Gastroesophageal sphincter (tissue), 3 donors: Measurements from ENCODE around the gene CHST8.

Experiments used
- EP300 ChIP-seq: sonication (generic); formaldehyde crosslinking; IDR thresholded peaks from one replicate; pipeline ENCODE4 v1.6.1; 2017; ENCODE audit warnings: antibody characterized with exemption, mild to moderate bottlenecking
- POLR2A ChIP-seq, 2 donors: fragments of 450-650 bp; IDR thresholded peaks; one replicate each; pipeline ENCODE4 v1.6.1; 2017; ENCODE audit warnings: antibody characterized with exemption in 2 of 2, mild to moderate bottlenecking in 2 of 2, moderate library complexity in 1 of 2
- POLR2AphosphoS5 ChIP-seq: sonication (generic); formaldehyde crosslinking; IDR thresholded peaks from one replicate; pipeline ENCODE4 v1.6.1; 2017; ENCODE audit warnings: antibody characterized with exemption
- TF ChIP-seq, protein P1 (sequence below), 4 experiments: fragments of 200-600 bp in 2 of 4; fragments of 450-650 bp in 2 of 4; sonication (generic) in 1 of 4; IDR thresholded peaks; one replicate each; pipeline ENCODE4 v1.5.1; 2017 to 2019; ENCODE audit warnings: antibody characterized with exemption in 4 of 4, mild to moderate bottlenecking in 2 of 4, moderate library complexity in 2 of 4

DNA sequence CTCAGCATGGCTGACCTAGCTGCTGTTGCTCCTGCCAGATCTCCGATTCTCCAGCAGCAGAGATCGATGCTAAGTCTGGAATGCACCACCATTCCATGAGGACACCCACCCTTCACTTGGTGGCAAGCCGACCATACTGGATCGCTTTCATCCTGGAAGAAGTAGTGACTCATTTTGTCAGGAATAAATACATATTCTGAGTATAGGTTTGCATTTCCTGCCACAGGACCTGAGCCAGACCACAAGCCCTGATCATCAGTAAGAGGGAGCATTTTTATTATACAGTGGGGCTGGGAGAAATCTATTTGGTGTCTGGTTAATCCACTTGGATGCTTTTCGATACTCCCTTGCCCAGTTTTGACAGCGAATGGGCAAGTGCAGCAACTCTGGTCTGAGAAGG lies 164.0 kb downstream of the CHST8 start:
- TF ChIP-seq POLR2A (IDR thresholded peaks at IDR 0.05) (no peak), POLR2AphosphoS5 (no peak), EP300 (no peak)
- TF ChIP-seq, protein P1, sequence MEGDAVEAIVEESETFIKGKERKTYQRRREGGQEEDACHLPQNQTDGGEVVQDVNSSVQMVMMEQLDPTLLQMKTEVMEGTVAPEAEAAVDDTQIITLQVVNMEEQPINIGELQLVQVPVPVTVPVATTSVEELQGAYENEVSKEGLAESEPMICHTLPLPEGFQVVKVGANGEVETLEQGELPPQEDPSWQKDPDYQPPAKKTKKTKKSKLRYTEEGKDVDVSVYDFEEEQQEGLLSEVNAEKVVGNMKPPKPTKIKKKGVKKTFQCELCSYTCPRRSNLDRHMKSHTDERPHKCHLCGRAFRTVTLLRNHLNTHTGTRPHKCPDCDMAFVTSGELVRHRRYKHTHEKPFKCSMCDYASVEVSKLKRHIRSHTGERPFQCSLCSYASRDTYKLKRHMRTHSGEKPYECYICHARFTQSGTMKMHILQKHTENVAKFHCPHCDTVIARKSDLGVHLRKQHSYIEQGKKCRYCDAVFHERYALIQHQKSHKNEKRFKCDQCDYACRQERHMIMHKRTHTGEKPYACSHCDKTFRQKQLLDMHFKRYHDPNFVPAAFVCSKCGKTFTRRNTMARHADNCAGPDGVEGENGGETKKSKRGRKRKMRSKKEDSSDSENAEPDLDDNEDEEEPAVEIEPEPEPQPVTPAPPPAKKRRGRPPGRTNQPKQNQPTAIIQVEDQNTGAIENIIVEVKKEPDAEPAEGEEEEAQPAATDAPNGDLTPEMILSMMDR (IDR thresholded peaks at IDR 0.05): no peak
